Bronchial epithelial cell (primary cell): ENCODE measurements around the gene RGS9. TPM values are rescaled to one million over a fixed set of nuclear protein-coding genes. Genes with fewer than 3 reads are reported as not detected.
A peak's percentile ranks its signal among the peaks of the same experiment; 100 is the strongest.

Source experiments
- DNase-seq: peaks from one replicate; pipeline ENCODE4 v3.0.0-alpha.2; 2010; ENCODE audit warnings: low read depth
- FAIRE-seq: peaks from 2 replicates; lab custom pipeline; 2011; peaks lifted over from hg19 to GRCh38; lab: Jason Lieb, UNC
- H3K27me3 ChIP-seq: 2 replicates; pipeline ENCODE4 v1.5.1; 2011; ENCODE audit warnings: low read length; ENCODE audit not compliant: control insufficient read depth, insufficient read depth
- H3K36me3 ChIP-seq: 2 replicates; pipeline ENCODE4 v1.5.1; 2011; ENCODE audit warnings: low read length; ENCODE audit not compliant: control insufficient read depth, insufficient read depth
- H3K4me3 ChIP-seq: 2 replicates; pipeline ENCODE4 v1.5.1; 2011; ENCODE audit warnings: mild to moderate bottlenecking, low read depth, low read length, control low read depth
- total RNA-seq: library from RNA; depleted of rRNA; stranded (reverse); fragments of >200 nt; gene quantifications from 2 replicates; pipeline ENCODE4 v1.2.1, GENCODE V29; 2014
- TF ChIP-seq, protein P1 (sequence below): IDR thresholded peaks from 2 replicates; pipeline ENCODE4 v1.5.1; 2011; ENCODE audit warnings: mild to moderate bottlenecking, moderate library complexity, low read length, control low read depth, inconsistent platforms; ENCODE audit not compliant: insufficient read depth, severe bottlenecking

RGS9 gene
- total RNA-seq, 1 donor from 2014 or later, result 1.1 TPM

GRCh38 chr17:65219707-65220106 is 82.5 kb downstream of the RGS9 start:
- H3K36me3 ChIP-seq, result no peaks in the 10 kb centered on the region
- FAIRE-seq (no peak), DNase-seq (no peak)
- no peak overlapping the region for H3K4me3 ChIP-seq
- H3K27me3 ChIP-seq, result peaks cover 4% of the 10 kb centered on the region
- TF ChIP-seq, protein P1, sequence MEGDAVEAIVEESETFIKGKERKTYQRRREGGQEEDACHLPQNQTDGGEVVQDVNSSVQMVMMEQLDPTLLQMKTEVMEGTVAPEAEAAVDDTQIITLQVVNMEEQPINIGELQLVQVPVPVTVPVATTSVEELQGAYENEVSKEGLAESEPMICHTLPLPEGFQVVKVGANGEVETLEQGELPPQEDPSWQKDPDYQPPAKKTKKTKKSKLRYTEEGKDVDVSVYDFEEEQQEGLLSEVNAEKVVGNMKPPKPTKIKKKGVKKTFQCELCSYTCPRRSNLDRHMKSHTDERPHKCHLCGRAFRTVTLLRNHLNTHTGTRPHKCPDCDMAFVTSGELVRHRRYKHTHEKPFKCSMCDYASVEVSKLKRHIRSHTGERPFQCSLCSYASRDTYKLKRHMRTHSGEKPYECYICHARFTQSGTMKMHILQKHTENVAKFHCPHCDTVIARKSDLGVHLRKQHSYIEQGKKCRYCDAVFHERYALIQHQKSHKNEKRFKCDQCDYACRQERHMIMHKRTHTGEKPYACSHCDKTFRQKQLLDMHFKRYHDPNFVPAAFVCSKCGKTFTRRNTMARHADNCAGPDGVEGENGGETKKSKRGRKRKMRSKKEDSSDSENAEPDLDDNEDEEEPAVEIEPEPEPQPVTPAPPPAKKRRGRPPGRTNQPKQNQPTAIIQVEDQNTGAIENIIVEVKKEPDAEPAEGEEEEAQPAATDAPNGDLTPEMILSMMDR, result no peak

- DNase-seq (peak; percentile 20), FAIRE-seq (no peak)
- Histone ChIP-seq H3K27me3 (peaks cover 4% of the 10 kb centered on the region), H3K36me3 (no peaks in the 10 kb centered on the region), H3K4me3 (no peak overlapping the region)
- TF ChIP-seq, protein P1, result no peak
Observed at GRCh38 chr17:65220732-65221131, 83.6 kb downstream of the RGS9 start.

DNA sequence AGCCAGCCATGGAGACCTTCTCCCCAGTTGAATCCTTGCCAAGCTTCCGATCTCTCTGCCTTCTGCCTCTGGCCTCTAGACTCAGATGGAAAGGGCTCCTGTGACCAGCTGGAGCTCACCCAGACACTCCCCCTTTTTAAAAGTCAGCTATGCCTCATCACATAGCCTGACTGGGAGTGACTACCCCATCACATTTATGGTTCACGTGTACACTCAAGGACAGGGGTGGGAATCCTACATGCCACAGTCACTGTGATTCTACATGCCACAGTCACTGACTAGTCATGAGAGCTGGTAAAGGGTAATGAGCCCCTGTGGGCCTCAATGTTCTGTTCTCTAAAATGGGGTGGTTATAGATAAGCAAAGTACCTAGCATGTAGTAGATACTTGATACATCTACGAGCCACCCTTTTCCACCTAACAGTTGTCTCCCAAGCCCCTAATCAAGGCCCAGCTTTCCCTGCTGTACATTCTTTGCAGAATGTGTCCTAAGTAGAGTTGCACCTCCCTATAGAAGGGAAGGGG is 85.1 kb downstream of the RGS9 start:
- no peak for FAIRE-seq
- TF ChIP-seq, protein P1, result no peak
- DNase-seq, result peak; percentile 19

GRCh38 chr17:65225061-65225460 is 87.9 kb downstream of the RGS9 start:
- Histone ChIP-seq H3K27me3 (peaks cover 4% of the 10 kb centered on the region), H3K4me3 (no peak overlapping the region), H3K36me3 (no peaks in the 10 kb centered on the region)
- FAIRE-seq (no peak), DNase-seq (no peak)
- TF ChIP-seq, protein P1, result no peak

More for the DNA sequence above, 85.1 kb downstream of the RGS9 start:
- H3K36me3 ChIP-seq, result no peaks in the 10 kb centered on the region
- H3K4me3 ChIP-seq, result no peak overlapping the region
- peaks cover 7% of the 10 kb centered on the region for H3K27me3 ChIP-seq

- DNase-seq (no peak), FAIRE-seq (no peak)
- H3K27me3 ChIP-seq, result peaks cover 4% of the 10 kb centered on the region
- H3K4me3 ChIP-seq, result no peak overlapping the region
- no peaks in the 10 kb centered on the region for H3K36me3 ChIP-seq
- TF ChIP-seq, protein P1, result no peak
Observed at GRCh38 chr17:65226227-65226626, 89.1 kb downstream of the RGS9 start.

- no peaks in the 10 kb centered on the region for H3K36me3 ChIP-seq
- DNase-seq (no peak), FAIRE-seq (no peak)
- no peak overlapping the region for H3K4me3 ChIP-seq
- H3K27me3 ChIP-seq, result peaks cover 4% of the 10 kb centered on the region
- TF ChIP-seq, protein P1, result no peak
Observed at GRCh38 chr17:65227637-65228036, 90.5 kb downstream of the RGS9 start.
